Caco-2 (cell line): Measurements from ENCODE around the gene GRK5. TPM values are rescaled to one million over a fixed set of nuclear protein-coding genes. Genes with fewer than 3 reads are reported as not detected.

Experiments used
- BruUV-seq: library from RNA; stranded (reverse); fragments of 400-500 nt; replicated peaks from 2 replicates; lab custom pipeline; 2021; lab: Mats Ljungman, UMichigan
- CTCF ChIA-PET: fragments of 300-600 bp; sonication (Branson Sonifier 250); formaldehyde crosslinking; loops from one replicate; lab custom pipeline; 2022; ENCODE audit warnings: antibody characterized with exemption; lab: Charles Lee
- POLR2A ChIA-PET: fragments of 300-600 bp; sonication (Branson Sonifier 250); formaldehyde crosslinking; loops from one replicate; lab custom pipeline; 2022; ENCODE audit warnings: antibody characterized with exemption; lab: Charles Lee
- DNase-seq, 2 experiments: peaks; one replicate each; pipeline versions ENCODE4 v3.0.0 to v3.0.0-alpha.2; 2020 to 2022
- H3K27me3 ChIP-seq: replicated peaks from 2 replicates; pipeline ENCODE4 v1.6.0; 2011; ENCODE audit warnings: low read length; ENCODE audit not compliant: control insufficient read depth, insufficient read depth
- H3K36me3 ChIP-seq: 2 replicates; pipeline ENCODE4 v1.5.1; 2011; ENCODE audit warnings: low read length; ENCODE audit not compliant: control insufficient read depth, insufficient read depth
- H3K4me1 ChIP-seq: fragments of 250-450 bp; sonication (Bioruptor Pico); 2 replicates; pipeline ENCODE4 v1.5.1; 2020; ENCODE audit warnings: mild to moderate bottlenecking
- H3K4me3 ChIP-seq: 2 replicates; pipeline ENCODE4 v1.5.1; 2011; ENCODE audit warnings: low read depth, mild to moderate bottlenecking, control low read depth, low read length
- H3K9me3 ChIP-seq: fragments of 250-450 bp; sonication (Bioruptor Pico); 2 replicates; pipeline ENCODE4 v1.5.1; 2020; ENCODE audit warnings: mild to moderate bottlenecking, moderate library complexity
- H3K27ac Mint-ChIP-seq: one replicate; pipeline ENCODE4 v1.8.0; 2022; ENCODE audit warnings: mixed read lengths; ENCODE audit not compliant: unreplicated experiment
- H3K27me3 Mint-ChIP-seq: one replicate; pipeline ENCODE4 v1.8.0; 2022; ENCODE audit warnings: mixed read lengths; ENCODE audit not compliant: insufficient read depth, unreplicated experiment
- H3K36me3 Mint-ChIP-seq: one replicate; pipeline ENCODE4 v1.8.0; 2022; ENCODE audit warnings: mild to moderate bottlenecking, mixed read lengths; ENCODE audit not compliant: insufficient read depth, unreplicated experiment
- H3K4me1 Mint-ChIP-seq: one replicate; pipeline ENCODE4 v1.8.0; 2022; ENCODE audit warnings: low read depth, mixed read lengths; ENCODE audit not compliant: unreplicated experiment
- H3K4me3 Mint-ChIP-seq: one replicate; pipeline ENCODE4 v1.8.0; 2022; ENCODE audit warnings: mild to moderate bottlenecking, moderate library complexity, mixed read lengths; ENCODE audit not compliant: unreplicated experiment
- H3K9me3 Mint-ChIP-seq: one replicate; pipeline ENCODE4 v1.8.0; 2022; ENCODE audit warnings: mixed read lengths; ENCODE audit not compliant: unreplicated experiment
- CTCF ChIP-seq, 2 experiments: fragments of 200-600 bp in 1 of 2; IDR thresholded peaks; 1 replicate in 1 of 2; 2 replicates in 1 of 2; pipeline versions ENCODE4 v1.5.1 to v1.8.0; 2011 to 2022; ENCODE audit warnings: antibody characterized with exemption in 1 of 2, control low read depth in 1 of 2, inconsistent platforms in 1 of 2, low read depth in 1 of 2, low read length in 1 of 2, mild to moderate bottlenecking in 1 of 2, moderate library complexity in 1 of 2; ENCODE audit not compliant: insufficient read depth in 1 of 2, severe bottlenecking in 1 of 2, unreplicated experiment in 1 of 2
- intact Hi-C: fragments of 100-400 bp; cut with micrococcal nuclease; formaldehyde crosslinking; loops from one replicate; pipeline ENCODE4 v1.10.0; 2022; ENCODE audit not compliant: unreplicated experiment
- total RNA-seq: library from RNA; stranded (reverse); gene quantifications from 2 replicates; pipeline ENCODE4 v1.2.3, GENCODE V29; 2022

GRK5 gene
- total RNA-seq, 1 experiment from 2014 or later = 7.7 TPM

GRCh38 chr10:119331061-119331460, 123.7 kb downstream of the GRK5 start:
- Mint-ChIP-seq H3K27me3 (no peaks in the 10 kb centered on the region), H3K27ac (no peak overlapping the region), H3K9me3 (no peaks in the 10 kb centered on the region), H3K4me1 (peaks cover 6% of the 10 kb centered on the region), H3K36me3 (no peaks in the 10 kb centered on the region), H3K4me3 (no peak overlapping the region)
- H3K36me3 ChIP-seq = no peaks in the 10 kb centered on the region
- BruUV-seq = no TSS peak
- POLR2A ChIA-PET = no interaction called here
- no peaks in the 10 kb centered on the region for H3K9me3 ChIP-seq
- no peak overlapping the region for H3K4me3 ChIP-seq
- intact Hi-C loops = no loop called here
- DNase-seq = no peak
- CTCF ChIA-PET = interaction anchor here (1.2 kb wide), 1 partner anchor 132 kb away, joined by 5 read pairs; no protein-coding TSS in a partner anchor
- no peak for TF ChIP-seq CTCF (IDR thresholded peaks at IDR 0.05; ENCODE audit: insufficient read depth in 1 of 2, low read depth in 1 of 2, low read length in 1 of 2, severe bottlenecking in 1 of 2, unreplicated experiment in 1 of 2)
- peaks cover 16% of the 10 kb centered on the region for H3K4me1 ChIP-seq
- no peaks in the 10 kb centered on the region for H3K27me3 ChIP-seq

DNA sequence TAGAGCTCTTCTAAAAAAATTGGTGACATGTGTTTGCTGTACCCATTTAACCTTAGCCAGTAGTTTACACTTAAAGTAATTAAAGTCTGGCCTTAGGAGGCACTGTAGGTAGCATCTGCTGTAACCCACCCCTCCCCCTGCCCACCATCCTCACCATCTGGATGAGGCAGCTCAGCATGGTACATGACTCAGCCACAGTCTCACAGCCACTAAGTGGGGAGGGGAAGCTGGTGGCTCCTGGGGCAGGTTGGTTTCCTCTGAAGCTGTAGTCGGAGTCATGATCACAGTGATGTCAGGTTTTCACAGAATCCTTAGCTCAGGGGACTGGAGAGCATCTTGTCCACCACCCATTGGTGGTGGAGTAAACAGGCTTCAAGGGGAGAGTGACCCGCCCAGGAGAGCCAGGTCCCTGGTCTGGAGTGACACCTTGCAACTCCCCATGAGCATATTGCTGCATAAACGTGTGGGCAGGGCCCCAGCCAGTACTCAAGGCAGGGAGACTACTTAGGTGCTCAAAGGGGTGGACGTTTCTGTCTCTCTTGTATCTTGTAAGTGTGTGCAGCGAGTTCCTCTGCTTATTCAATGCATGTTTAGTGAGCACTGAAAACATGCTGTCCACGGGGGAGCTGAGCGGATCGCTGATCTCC, 125.9 kb downstream of the GRK5 start:
- POLR2A ChIA-PET = no interaction called here

DNA sequence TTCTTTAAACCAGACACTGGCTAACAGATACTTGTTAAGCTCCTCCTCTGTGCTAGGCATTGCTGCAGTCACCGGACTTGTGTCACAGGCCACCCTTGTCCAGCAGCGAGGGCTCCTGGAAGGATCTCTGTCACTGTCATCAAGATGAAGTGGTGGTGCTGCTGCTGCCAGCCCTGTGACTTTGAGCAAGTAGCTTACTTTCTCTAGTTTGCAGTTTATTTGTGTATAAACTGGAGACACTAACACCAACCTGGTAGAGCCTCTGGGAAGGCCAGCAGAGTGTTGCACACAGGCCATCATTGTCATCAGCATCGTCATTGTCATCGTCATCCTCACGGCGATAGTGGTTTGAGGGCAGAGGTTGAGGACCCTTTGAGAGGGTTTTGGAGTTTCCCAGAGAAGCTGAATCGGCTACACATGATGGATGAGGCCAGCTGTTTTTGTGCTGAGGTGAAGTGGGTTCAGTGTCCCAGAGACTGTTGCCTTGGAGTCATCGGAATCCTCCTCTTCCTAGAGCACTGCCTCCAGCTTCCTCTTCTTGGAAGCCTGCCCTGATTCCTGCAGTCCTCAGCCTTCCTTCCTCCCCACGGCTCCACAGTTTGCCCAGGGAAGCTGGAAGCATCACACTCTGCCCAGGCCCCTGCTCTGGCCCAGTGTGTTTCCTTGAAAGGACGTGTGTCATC, 128.4 kb downstream of the GRK5 start:
- Mint-ChIP-seq H3K4me1 (peaks cover 8% of the 10 kb centered on the region), H3K9me3 (no peaks in the 10 kb centered on the region), H3K27ac (no peak overlapping the region), H3K27me3 (no peaks in the 10 kb centered on the region), H3K36me3 (peaks cover under 1% of the 10 kb centered on the region), H3K4me3 (no peak overlapping the region)
- POLR2A ChIA-PET = no interaction called here
- TF ChIP-seq CTCF (IDR thresholded peaks at IDR 0.05; ENCODE audit: insufficient read depth in 1 of 2, low read depth in 1 of 2, low read length in 1 of 2, severe bottlenecking in 1 of 2, unreplicated experiment in 1 of 2) = no peak
- no TSS peak for BruUV-seq
- Histone ChIP-seq H3K27me3 (no peaks in the 10 kb centered on the region), H3K36me3 (no peaks in the 10 kb centered on the region), H3K4me1 (peaks cover 16% of the 10 kb centered on the region), H3K4me3 (no peak overlapping the region), H3K9me3 (no peaks in the 10 kb centered on the region)
- CTCF ChIA-PET = interaction anchor here (0.6 kb wide), 1 partner anchor 148 kb away, joined by 4 read pairs; no protein-coding TSS in a partner anchor
- DNase-seq = no peak
- intact Hi-C loops = no loop called here

More for the DNA sequence above, 125.9 kb downstream of the GRK5 start:
- Mint-ChIP-seq H3K4me3 (no peak overlapping the region), H3K36me3 (no peaks in the 10 kb centered on the region), H3K27me3 (no peaks in the 10 kb centered on the region), H3K9me3 (no peaks in the 10 kb centered on the region), H3K27ac (peak overlapping the region; percentile 25), H3K4me1 (peaks cover 6% of the 10 kb centered on the region)
- no peak for DNase-seq
- Histone ChIP-seq H3K36me3 (no peaks in the 10 kb centered on the region), H3K9me3 (no peaks in the 10 kb centered on the region), H3K4me1 (peaks cover 16% of the 10 kb centered on the region), H3K4me3 (no peak overlapping the region), H3K27me3 (no peaks in the 10 kb centered on the region)
- no peak for TF ChIP-seq CTCF (IDR thresholded peaks at IDR 0.05; ENCODE audit: insufficient read depth in 1 of 2, low read depth in 1 of 2, low read length in 1 of 2, severe bottlenecking in 1 of 2, unreplicated experiment in 1 of 2)
- intact Hi-C loops = no loop called here
- CTCF ChIA-PET = no interaction called here
- BruUV-seq = no TSS peak
